B cell (primary cell): Measurements from ENCODE around the gene TTC39C. TPM values are rescaled to one million over a fixed set of nuclear protein-coding genes. Genes with fewer than 3 reads are reported as not detected.

ENCODE experiments used
- ATAC-seq: fragments of 200-7000 bp; cut with Tn5 transposase; one replicate; pipeline ENCODE4 v1.10.0; 2021; ENCODE audit warnings: low read depth, mild to moderate bottlenecking, moderate number of reproducible peaks, moderate library complexity
- CTCF ChIA-PET: fragments of 350-600 bp; sonication (Branson Sonifier 250); formaldehyde crosslinking; loops from one replicate; lab custom pipeline; 2021; ENCODE audit warnings: antibody characterized with exemption, inconsistent platforms; lab: Charles Lee
- POLR2A ChIA-PET: fragments of 350-600 bp; sonication (Branson Sonifier 250); formaldehyde crosslinking; loops from one replicate; lab custom pipeline; 2021; ENCODE audit warnings: antibody characterized with exemption; lab: Charles Lee
- DNase-seq: peaks from one replicate; pipeline ENCODE4 v3.0.0; 2013
- H2AFZ ChIP-seq: 2 replicates; pipeline ENCODE4 v1.6.1; 2012; ENCODE audit warnings: mild to moderate bottlenecking, low read depth, low read length; ENCODE audit not compliant: insufficient read depth, poor library complexity, severe bottlenecking
- H3K27ac ChIP-seq, 2 donors: 1 replicate in 1 of 2; 2 replicates in 1 of 2; pipeline ENCODE4 v1.5.1; 2012 to 2013; ENCODE audit warnings: low read length in 2 of 2, mild to moderate bottlenecking in 2 of 2, moderate library complexity in 1 of 2
- H3K27me3 ChIP-seq, 4 experiments: fragments of 200-600 bp in 1 of 4; sonication (generic) in 1 of 4; replicated peaks in 1 of 4; 1 replicate in 2 of 4; 2 replicates in 2 of 4; pipeline versions ENCODE4 v1.6.1 to v1.7.0; 2013 to 2016; ENCODE audit warnings: low read length in 3 of 4, mild to moderate bottlenecking in 2 of 4, mixed read lengths in 1 of 4, moderate library complexity in 1 of 4; ENCODE audit not compliant: insufficient read depth in 4 of 4, control insufficient read depth in 3 of 4; ENCODE audit errors: control extremely low read depth in 1 of 4
- H3K36me3 ChIP-seq, 2 experiments: replicated peaks in 1 of 2; 1 replicate in 1 of 2; 2 replicates in 1 of 2; pipeline versions ENCODE4 v1.6.1 to v1.7.1; 2013; ENCODE audit warnings: low read length in 1 of 2; ENCODE audit not compliant: insufficient read depth in 2 of 2, control insufficient read depth in 1 of 2; ENCODE audit errors: control extremely low read depth in 1 of 2, extremely low read depth in 1 of 2
- H3K4me1 ChIP-seq, 2 donors: fragments of 200-600 bp in 1 of 2; sonication (generic) in 1 of 2; 1 replicate in 1 of 2; 2 replicates in 1 of 2; pipeline versions ENCODE4 v1.5.1 to v1.6.1; 2013 to 2017; ENCODE audit warnings: low read length in 2 of 2; ENCODE audit not compliant: control insufficient read depth in 2 of 2, insufficient read depth in 2 of 2
- H3K4me2 ChIP-seq: replicated peaks from 2 replicates; pipeline ENCODE3; 2012; ENCODE audit warnings: mild to moderate bottlenecking, low read depth, low read length; ENCODE audit not compliant: poor library complexity, severe bottlenecking
- H3K4me3 ChIP-seq, 5 experiments: fragments of 200-600 bp in 1 of 5; sonication (generic) in 1 of 5; 1 replicate in 3 of 5; 2 replicates in 2 of 5; pipeline versions ENCODE4 v1.5.1 to v1.7.0; 2011 to 2016; ENCODE audit warnings: low read length in 4 of 5, mild to moderate bottlenecking in 4 of 5, low read depth in 2 of 5, control low read depth in 1 of 5, moderate library complexity in 1 of 5; ENCODE audit not compliant: insufficient read depth in 1 of 5; ENCODE audit errors: control extremely low read depth in 1 of 5, extremely low read depth in 1 of 5
- H3K79me2 ChIP-seq: fragments of 200-600 bp; sonication (generic); one replicate; pipeline ENCODE4 v1.6.0; 2016; ENCODE audit warnings: low read length; ENCODE audit not compliant: control insufficient read depth, insufficient read depth
- H3K9ac ChIP-seq: fragments of 200-600 bp; sonication (generic); 2 replicates; pipeline ENCODE4 v1.6.1; 2017; ENCODE audit warnings: mild to moderate bottlenecking, low read length, moderate library complexity
- H3K9me3 ChIP-seq, 3 donors: one replicate each; pipeline versions ENCODE4 v1.6.1 to v1.7.1; 2013; ENCODE audit warnings: low read length in 2 of 3; ENCODE audit not compliant: control insufficient read depth in 2 of 3, insufficient read depth in 1 of 3; ENCODE audit errors: control extremely low read depth in 1 of 3
- H4K20me1 ChIP-seq: 2 replicates; pipeline ENCODE4 v1.6.0; 2012; ENCODE audit warnings: mild to moderate bottlenecking, low read length; ENCODE audit not compliant: insufficient read depth, control insufficient read depth, poor library complexity, severe bottlenecking
- H3K27ac Mint-ChIP-seq: one replicate; pipeline ENCODE4 v1.8.0; 2021; ENCODE audit warnings: mixed read lengths
- H3K27me3 Mint-ChIP-seq: one replicate; pipeline ENCODE4 v1.8.0; 2021; ENCODE audit warnings: mixed read lengths
- H3K4me1 Mint-ChIP-seq: one replicate; pipeline ENCODE4 v1.8.0; 2021; ENCODE audit warnings: mixed read lengths
- H3K4me3 Mint-ChIP-seq: one replicate; pipeline ENCODE4 v1.8.0; 2021; ENCODE audit warnings: mixed read lengths
- H3K9me3 Mint-ChIP-seq: one replicate; pipeline ENCODE4 v1.8.0; 2022; ENCODE audit warnings: mixed read lengths; ENCODE audit not compliant: insufficient read depth
- EZH2 ChIP-seq: IDR thresholded peaks from 2 replicates; pipeline ENCODE4 v1.6.1; 2012; ENCODE audit warnings: borderline replicate concordance, low read depth, mild to moderate bottlenecking, moderate library complexity, low read length; ENCODE audit not compliant: insufficient read depth, poor library complexity, severe bottlenecking
- WGBS: methylation state at CpG from one replicate; pipeline ENCODE4 v1.1.5; 2013; ENCODE audit warnings: missing lambda C conversion rate; ENCODE audit not compliant: insufficient coverage; 5-methylcytosine and 5-hydroxymethylcytosine counted together
- intact Hi-C: fragments of 100-400 bp; cut with micrococcal nuclease; formaldehyde crosslinking; loops from one replicate; pipeline ENCODE4 v1.10.0; 2022
- polyA plus RNA-seq: library from polyadenylated mRNA; depleted of rRNA; stranded (reverse); fragments of >200 nt; gene quantifications from 2 replicates; pipeline ENCODE4 v1.2.3, GENCODE V29; 2012
- total RNA-seq, 2 donors: library from RNA; stranded (reverse); fragments of 120-200 nt in 1 of 2; gene quantifications; 1 replicate in 1 of 2; 2 replicates in 1 of 2; pipeline versions ENCODE4 v1.2.3 to v1.2.4, GENCODE V29; 2013 to 2022
- TF ChIP-seq, protein P1 (sequence below): fragments of 200-600 bp; IDR thresholded peaks from one replicate; pipeline ENCODE4 v1.8.0; 2022; ENCODE audit warnings: antibody characterized with exemption, mild to moderate bottlenecking

The TTC39C gene
- total and polyA plus RNA-seq, 2 donors (not counting 1 experiment from before 2014, with no cell fraction given) = 22.3 to 44.3 TPM

DNA sequence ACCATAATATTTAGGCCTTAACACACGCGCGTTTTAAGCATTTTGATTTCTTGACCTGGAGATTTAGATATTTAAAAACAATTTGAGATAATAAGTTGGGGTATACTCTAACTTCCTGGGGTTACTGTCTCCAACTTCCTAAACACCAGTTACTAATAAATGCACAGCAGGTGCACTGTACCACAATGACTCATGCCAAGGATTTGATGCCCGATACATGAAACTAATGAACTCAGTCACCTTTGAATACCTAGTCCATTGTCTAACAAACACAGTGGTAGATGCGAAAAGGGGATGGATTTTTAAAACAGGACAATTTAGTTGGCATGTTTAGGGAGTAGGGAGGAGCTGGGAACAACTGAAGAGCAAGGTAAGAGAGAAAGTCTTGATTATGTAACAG is 145.5 kb downstream of the TTC39C start:
- Histone ChIP-seq H3K79me2 (no peaks in the 10 kb centered on the region), H3K4me3 (no peak overlapping the region), H2AFZ (no peak overlapping the region), H3K27me3 (no peaks in the 10 kb centered on the region), H3K4me1 (no peaks in the 10 kb centered on the region), H3K36me3 (peaks cover 0 to 2% of the 10 kb centered on the region in 2 experiments), H3K9ac (no peak overlapping the region), H4K20me1 (no peaks in the 10 kb centered on the region), H3K27ac (no peak overlapping the region), H3K4me2 (no peak overlapping the region), H3K9me3 (no peaks in the 10 kb centered on the region)
- WGBS = 100% methylated on average over 1 of the region's 5 CpGs
- Mint-ChIP-seq H3K4me3 (no peak overlapping the region), H3K27ac (no peak overlapping the region), H3K4me1 (no peaks in the 10 kb centered on the region), H3K27me3 (no peaks in the 10 kb centered on the region), H3K9me3 (no peaks in the 10 kb centered on the region)
- POLR2A ChIA-PET = no interaction called here
- CTCF ChIA-PET = no interaction called here
- no peak for TF ChIP-seq EZH2
- TF ChIP-seq, protein P1, sequence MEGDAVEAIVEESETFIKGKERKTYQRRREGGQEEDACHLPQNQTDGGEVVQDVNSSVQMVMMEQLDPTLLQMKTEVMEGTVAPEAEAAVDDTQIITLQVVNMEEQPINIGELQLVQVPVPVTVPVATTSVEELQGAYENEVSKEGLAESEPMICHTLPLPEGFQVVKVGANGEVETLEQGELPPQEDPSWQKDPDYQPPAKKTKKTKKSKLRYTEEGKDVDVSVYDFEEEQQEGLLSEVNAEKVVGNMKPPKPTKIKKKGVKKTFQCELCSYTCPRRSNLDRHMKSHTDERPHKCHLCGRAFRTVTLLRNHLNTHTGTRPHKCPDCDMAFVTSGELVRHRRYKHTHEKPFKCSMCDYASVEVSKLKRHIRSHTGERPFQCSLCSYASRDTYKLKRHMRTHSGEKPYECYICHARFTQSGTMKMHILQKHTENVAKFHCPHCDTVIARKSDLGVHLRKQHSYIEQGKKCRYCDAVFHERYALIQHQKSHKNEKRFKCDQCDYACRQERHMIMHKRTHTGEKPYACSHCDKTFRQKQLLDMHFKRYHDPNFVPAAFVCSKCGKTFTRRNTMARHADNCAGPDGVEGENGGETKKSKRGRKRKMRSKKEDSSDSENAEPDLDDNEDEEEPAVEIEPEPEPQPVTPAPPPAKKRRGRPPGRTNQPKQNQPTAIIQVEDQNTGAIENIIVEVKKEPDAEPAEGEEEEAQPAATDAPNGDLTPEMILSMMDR = no peak
- ATAC-seq (no peak), DNase-seq (no peak)
- intact Hi-C loops = no loop called here

GRCh38 chr18:24161304-24161703 is 146.8 kb downstream of the TTC39C start:
- H2AFZ ChIP-seq = no peak overlapping the region
- CTCF ChIA-PET = no interaction called here
- Mint-ChIP-seq H3K4me1 (no peaks in the 10 kb centered on the region), H3K27ac (no peak overlapping the region), H3K27me3 (peaks cover 4% of the 10 kb centered on the region), H3K9me3 (no peaks in the 10 kb centered on the region), H3K4me3 (no peak overlapping the region)
- H3K27me3 ChIP-seq = no peaks in the 10 kb centered on the region
- H3K4me1 ChIP-seq = no peaks in the 10 kb centered on the region
- H3K9me3 ChIP-seq = no peaks in the 10 kb centered on the region
- intact Hi-C loops = no loop called here
- peaks cover 0 to 2% of the 10 kb centered on the region in 2 experiments for H3K36me3 ChIP-seq
- H3K27ac ChIP-seq = no peak overlapping the region
- no peaks in the 10 kb centered on the region for H3K79me2 ChIP-seq
- no CpG with 5 or more reads among the region's 2 CpGs for WGBS
- no peak overlapping the region for H3K4me3 ChIP-seq
- ATAC-seq (no peak), DNase-seq (no peak)
- H4K20me1 ChIP-seq = no peaks in the 10 kb centered on the region
- no peak overlapping the region for H3K4me2 ChIP-seq
- TF ChIP-seq, protein P1 = no peak
- TF ChIP-seq EZH2 = no peak
- no peak overlapping the region for H3K9ac ChIP-seq
- POLR2A ChIA-PET = no interaction called here
